ENCODE results near the gene EMILIN3. TPM values are rescaled to one million over a fixed set of nuclear protein-coding genes. Genes with fewer than 3 reads are reported as not detected.

The EMILIN3 gene, protein sequence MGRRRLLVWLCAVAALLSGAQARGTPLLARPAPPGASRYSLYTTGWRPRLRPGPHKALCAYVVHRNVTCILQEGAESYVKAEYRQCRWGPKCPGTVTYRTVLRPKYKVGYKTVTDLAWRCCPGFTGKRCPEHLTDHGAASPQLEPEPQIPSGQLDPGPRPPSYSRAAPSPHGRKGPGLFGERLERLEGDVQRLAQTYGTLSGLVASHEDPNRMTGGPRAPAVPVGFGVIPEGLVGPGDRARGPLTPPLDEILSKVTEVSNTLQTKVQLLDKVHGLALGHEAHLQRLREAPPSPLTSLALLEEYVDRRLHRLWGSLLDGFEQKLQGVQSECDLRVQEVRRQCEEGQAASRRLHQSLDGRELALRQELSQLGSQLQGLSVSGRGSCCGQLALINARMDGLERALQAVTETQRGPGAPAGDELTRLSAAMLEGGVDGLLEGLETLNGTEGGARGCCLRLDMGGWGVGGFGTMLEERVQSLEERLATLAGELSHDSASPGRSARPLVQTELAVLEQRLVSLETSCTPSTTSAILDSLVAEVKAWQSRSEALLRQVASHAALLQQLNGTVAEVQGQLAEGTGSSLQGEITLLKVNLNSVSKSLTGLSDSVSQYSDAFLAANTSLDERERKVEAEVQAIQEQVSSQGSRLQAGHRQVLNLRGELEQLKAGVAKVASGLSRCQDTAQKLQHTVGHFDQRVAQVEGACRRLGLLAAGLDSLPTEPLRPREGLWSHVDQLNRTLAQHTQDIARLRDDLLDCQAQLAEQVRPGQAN
- 4.2 TPM for total RNA-seq
- long read RNA-seq, partial matches to known transcripts: 0 of 2 reads
- long read RNA-seq, other reads (novel, unspliced or antisense): 2 of 2 reads

DNA sequence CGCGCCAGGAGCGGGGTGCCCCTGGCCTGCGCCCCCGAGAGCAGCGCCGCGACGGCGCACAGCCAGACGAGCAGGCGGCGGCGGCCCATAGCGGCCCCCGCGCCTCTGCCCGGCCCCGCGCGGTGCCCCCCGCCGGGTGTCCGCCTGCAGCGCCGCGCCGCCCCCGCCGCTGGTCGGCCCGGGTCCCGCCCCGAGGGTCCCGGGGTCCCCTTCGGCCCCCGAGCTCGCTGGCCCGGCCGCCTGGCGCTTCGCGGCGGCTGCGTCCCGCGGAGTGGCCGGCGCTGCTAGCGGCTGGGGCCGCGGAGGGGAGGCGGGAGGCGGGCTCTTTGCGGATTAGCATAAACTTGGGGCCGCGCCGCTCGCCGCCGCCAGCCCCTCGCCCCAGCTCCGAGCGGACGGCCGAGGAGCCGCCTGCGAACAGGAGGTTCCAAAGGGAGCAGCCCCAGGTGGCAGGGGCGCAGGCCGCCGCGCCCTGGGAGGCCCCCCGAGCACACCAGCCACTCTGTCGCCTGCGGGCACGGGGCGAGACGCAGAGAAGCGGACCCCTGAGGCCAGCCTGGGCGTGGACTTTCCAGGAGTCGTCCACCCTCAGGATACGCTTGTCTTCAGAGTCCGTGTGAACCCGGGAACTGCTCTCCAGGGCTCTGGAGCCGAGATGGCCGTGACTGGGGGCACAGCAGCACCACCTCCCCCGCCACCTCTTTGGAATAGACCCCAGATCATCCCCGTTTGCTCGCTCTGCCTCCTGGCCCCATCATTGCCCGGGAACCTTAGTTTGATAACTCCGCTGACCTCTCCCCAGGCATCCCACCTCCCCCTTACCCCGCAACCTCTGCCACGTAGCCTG lies at the start of gene EMILIN3:
TSS of gene EMILIN3 (minus strand) at position 273 of the 847 bp plus-strand sequence. CDS start at position 89, 184 bp downstream.
- H3K4me3 ChIP-seq: peak within 1 kb of the TSS; percentile 64
- H3K27ac ChIP-seq (replicated peaks): peak within 1 kb of the TSS; percentile 59
- peaks cover 8% of the 10 kb centered on the region for H3K9me3 ChIP-seq (replicated peaks)
- no peaks in the 10 kb centered on the region for H3K36me3 ChIP-seq
- peaks cover 30% of the 10 kb centered on the region for H3K4me1 ChIP-seq
- no peak for DNase-seq
- intact Hi-C loops (cut with micrococcal nuclease): no loop called here
- TF ChIP-seq, protein P1, sequence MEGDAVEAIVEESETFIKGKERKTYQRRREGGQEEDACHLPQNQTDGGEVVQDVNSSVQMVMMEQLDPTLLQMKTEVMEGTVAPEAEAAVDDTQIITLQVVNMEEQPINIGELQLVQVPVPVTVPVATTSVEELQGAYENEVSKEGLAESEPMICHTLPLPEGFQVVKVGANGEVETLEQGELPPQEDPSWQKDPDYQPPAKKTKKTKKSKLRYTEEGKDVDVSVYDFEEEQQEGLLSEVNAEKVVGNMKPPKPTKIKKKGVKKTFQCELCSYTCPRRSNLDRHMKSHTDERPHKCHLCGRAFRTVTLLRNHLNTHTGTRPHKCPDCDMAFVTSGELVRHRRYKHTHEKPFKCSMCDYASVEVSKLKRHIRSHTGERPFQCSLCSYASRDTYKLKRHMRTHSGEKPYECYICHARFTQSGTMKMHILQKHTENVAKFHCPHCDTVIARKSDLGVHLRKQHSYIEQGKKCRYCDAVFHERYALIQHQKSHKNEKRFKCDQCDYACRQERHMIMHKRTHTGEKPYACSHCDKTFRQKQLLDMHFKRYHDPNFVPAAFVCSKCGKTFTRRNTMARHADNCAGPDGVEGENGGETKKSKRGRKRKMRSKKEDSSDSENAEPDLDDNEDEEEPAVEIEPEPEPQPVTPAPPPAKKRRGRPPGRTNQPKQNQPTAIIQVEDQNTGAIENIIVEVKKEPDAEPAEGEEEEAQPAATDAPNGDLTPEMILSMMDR (IDR thresholded peaks at IDR 0.05; ENCODE audit: borderline replicate concordance): no peak
- peaks cover 41% of the 10 kb centered on the region for H3K27me3 ChIP-seq (ENCODE audit: low read depth)

DNA sequence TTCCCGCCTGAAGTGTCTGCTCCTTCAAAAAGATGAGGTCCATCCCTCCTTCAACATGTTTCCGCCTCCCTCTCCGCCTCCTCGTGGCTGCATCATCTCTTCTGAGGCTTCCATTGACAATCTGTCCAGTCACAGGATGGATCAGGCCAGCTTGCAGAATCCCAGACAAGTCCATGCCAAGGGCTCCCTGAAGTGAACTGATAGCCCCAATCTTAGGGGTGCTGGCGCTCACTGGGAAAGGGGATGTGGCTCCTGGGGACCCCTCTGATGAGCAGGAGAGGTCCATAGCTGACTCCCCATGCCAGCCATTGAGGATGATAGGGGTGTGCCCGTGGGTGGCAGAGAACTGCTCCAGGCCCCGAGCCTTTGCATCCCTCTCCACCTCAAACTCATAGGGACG lies 48.6 kb upstream of the EMILIN3 start:
- Histone ChIP-seq H3K27ac (replicated peaks) (no peak overlapping the region), H3K36me3 (peaks cover 71% of the 10 kb centered on the region), H3K4me3 (no peak overlapping the region), H3K27me3 (ENCODE audit: low read depth) (no peaks in the 10 kb centered on the region), H3K9me3 (replicated peaks) (no peaks in the 10 kb centered on the region), H3K4me1 (peaks cover 24% of the 10 kb centered on the region)
- intact Hi-C loops (cut with micrococcal nuclease): loop anchor here (10.0 kb wide), 1 partner anchor 280 kb away; the partner anchor contains the start of gene PLCG1
- TF ChIP-seq, protein P1 (IDR thresholded peaks at IDR 0.05; ENCODE audit: borderline replicate concordance): no peak
- DNase-seq: no peak

DNA sequence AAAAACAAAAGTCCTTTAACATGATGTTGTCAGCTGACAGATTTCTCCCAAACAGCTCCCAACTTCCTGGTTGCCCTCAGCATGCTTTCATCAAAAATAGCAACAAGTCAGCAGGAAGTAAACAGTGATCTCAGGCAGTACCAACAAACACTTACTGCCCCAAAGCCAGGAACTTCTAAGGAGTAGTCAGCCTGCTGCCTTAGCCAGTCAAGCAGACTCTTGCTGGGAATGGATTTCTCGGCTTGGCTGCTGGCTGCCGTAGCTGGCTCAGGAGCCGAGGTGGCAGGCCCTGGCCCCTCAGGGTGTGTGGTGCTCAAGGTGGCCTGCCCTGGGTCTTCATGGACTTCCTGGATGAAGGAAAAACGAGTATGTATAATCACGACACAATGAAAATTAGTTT lies 46.6 kb upstream of the EMILIN3 start:
- Histone ChIP-seq H3K27ac (replicated peaks) (peak overlapping the region; percentile 80), H3K27me3 (ENCODE audit: low read depth) (no peaks in the 10 kb centered on the region), H3K9me3 (replicated peaks) (no peaks in the 10 kb centered on the region), H3K36me3 (peaks cover 85% of the 10 kb centered on the region), H3K4me1 (peaks cover 36% of the 10 kb centered on the region), H3K4me3 (no peak overlapping the region)
- intact Hi-C loops (cut with micrococcal nuclease): loop anchor here (5.0 to 10.0 kb wide), 2 partner anchors 71 to 278 kb away; partner anchors contain the start of genes LPIN3 and PLCG1
- DNase-seq: no peak
- TF ChIP-seq, protein P1 (IDR thresholded peaks at IDR 0.05; ENCODE audit: borderline replicate concordance): no peak

DNA sequence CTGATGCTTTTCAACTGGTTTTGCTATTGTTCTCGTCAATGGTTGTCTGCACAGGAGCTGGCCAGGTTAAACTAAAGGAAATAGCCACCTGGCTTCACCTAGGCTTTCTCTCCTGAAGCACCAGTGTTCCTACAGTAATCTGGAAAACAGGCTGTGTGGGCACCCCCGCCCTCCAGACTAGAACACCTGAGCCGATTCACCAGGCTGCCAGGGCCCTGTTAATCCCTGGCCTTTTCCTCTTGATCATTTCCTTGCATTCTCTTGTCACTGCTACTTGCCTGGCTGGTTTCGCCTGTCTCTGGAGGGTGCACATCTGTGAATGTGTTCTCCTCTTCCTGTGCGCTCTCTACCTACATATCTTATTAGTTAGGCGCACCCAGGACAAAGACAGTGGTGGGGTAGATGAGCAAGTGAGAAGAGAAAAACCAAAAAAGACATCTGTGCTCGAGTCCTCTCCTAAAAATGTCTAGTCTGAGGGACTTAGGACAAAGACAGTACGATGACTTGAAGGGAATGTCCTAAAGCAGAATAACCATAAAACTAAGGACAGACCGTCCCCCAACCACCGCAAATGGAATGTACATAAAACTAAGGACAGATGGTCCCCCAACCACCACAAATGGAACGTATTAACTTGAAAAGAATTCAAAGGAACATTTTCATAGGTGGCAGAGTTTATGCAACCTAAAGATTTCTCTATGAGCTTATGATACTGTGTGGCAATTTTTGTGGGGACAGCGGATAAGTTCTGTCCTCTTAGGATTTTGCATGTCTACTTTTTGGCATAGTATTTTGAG lies 45.9 kb upstream of the EMILIN3 start:
- peak overlapping the region; percentile 80 for H3K27ac ChIP-seq (replicated peaks)
- H3K9me3 ChIP-seq (replicated peaks): no peaks in the 10 kb centered on the region
- H3K4me3 ChIP-seq: no peak overlapping the region
- TF ChIP-seq, protein P1 (IDR thresholded peaks at IDR 0.05; ENCODE audit: borderline replicate concordance): no peak
- H3K4me1 ChIP-seq: peaks cover 42% of the 10 kb centered on the region
- DNase-seq: no peak
- H3K36me3 ChIP-seq: peaks cover 85% of the 10 kb centered on the region
- intact Hi-C loops (cut with micrococcal nuclease): loop anchor here (5.0 to 10.0 kb wide), 2 partner anchors 70 to 278 kb away; partner anchors contain the start of genes LPIN3 and PLCG1
- no peaks in the 10 kb centered on the region for H3K27me3 ChIP-seq (ENCODE audit: low read depth)

All from left ventricle myocardium inferior (tissue), 1 donor.